ENCODE results near the gene NOX1.

The NOX1 gene

GRCh38 chrX:100874325-100874724 lies at the start of gene NOX1:
Gene NOX1, minus strand, starts transcription at chrX:100874359. Its CDS starts 220 bp downstream, at chrX:100874139.
- DNase-seq, result no peak

DNA sequence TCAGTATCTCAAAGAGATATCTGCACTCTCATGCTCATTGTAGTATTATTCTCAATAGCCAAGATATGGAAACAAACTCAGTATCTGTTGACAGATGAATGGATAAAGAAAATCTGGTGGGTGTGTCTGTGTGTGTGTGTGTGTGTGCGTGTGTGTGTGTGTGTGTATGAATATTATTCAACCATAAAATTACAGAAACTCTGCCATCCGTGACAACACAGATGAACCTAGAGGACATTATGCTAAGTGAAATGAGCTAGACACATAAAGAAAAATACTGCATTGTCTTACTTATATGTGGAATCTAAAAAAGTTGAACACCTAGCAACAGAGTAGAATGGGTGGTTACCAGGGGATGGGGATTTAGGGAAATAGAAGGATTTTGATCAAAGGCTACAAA lies 41.4 kb upstream of the NOX1 start:
- no peak for DNase-seq

- DNase-seq, result no peak
These were observed 39.0 kb upstream of the NOX1 start for GRCh38 chrX:100913111-100913510.

DNA sequence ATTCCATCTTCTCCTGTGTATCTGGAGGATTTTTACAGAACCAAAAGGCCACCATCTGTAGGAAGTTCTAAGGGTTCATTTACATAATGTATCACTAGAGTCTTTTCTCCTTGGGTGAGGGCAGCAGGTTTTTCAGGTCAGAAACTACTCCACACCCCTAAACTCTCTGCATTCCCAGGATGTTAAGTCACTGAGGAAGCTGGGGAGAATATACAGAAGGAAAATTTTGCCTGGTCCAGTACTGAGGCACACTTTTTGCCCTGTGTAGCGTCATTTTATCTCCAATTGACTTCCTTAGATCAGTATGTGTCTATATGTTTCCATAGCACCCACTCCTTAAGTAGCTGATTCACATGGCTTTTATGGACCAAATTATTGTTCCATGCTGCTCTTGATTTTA lies 37.6 kb upstream of the NOX1 start:
- no peak for DNase-seq

GRCh38 chrX:100905620-100906019 lies 31.5 kb upstream of the NOX1 start:
- no peak for DNase-seq

DNA sequence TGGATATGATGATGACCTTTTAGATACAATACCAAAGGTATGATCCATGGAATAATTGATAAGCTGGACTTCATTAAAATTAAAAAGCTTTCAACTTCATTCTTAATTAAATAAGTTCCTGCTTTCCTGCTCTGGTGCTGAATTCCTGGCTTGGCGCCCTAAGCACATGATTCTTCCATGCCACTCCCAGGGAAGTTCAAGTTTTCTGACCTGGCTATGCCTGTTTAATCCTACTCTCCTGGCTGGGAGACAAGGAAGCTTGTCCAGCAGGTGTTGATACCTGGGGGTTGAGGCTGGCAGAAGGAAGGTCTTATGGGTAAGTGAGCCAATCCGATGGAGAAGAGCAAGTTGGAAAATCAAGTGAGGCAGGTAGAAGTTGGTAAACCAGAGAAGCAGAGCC lies 30.3 kb upstream of the NOX1 start:
- no peak for DNase-seq

- no peak for DNase-seq
These were observed 21.4 kb upstream of the NOX1 start for GRCh38 chrX:100895365-100896075.

- DNase-seq, result no peak
These were observed 9.5 kb upstream of the NOX1 start for GRCh38 chrX:100883654-100884053.

DNA sequence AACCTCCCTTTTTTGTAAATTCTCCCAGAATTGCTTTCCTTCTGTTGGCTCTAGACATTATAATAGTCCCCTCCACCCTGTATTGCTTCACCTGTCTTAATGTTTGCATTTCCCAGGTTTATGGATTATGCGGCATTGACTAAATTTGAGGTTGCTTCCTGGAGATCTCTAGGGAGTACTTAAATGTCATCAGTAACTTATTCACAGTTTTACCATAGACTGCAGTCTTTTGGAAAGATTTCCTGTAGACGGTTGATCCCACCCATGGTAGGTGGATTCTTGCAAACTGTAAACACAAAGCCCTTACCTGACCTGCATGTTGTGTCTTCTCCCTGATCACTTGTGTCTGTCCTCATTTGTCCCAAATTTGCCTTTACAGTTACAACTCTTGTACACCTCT lies 6.2 kb upstream of the NOX1 start:
- no peak for DNase-seq

DNA sequence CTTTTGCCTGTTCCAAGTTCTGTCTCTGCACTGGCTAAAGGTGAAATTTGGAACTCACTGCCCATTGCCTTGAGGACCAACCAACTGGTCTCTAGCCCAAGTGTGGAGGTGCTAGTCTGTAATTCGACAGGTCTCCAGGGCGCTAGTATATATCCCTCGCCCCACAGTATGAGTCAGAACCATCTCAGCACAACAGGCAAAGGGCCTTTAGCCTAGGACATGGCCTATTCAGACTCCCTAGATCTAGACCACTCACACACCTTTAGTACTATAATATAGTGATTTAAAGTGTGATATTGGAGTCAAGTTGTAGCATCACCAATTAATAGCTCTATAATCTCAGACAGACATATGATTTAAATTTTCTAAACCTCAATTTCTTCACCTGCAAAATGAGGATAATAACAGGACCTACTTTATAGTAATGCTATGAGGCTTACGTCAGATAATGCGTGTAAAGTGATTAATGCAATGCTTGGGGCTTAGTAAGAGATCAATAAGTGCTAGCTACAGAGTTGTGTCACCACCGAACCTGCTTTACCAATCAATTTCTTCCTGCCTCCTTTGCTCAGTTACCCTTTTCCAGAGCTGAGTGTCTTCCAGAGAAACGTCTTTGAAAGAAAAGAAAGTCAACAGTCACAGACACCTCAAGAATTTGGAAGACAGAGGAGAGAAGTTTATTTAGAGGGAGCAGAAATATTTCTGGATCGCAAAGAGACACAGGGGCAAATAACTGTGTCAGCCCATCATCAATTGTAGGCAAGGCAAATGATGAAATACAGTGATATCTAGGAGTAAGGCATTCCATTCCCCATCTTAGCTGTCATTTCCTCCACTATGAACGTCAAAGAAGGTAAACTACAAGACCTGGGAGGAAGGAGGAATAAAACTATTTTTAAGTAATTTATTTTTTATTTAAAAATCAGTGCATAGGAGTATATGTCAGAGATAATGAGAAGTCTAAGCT lies 2.3 kb downstream of the NOX1 start:
- DNase-seq, result no peak

DNA sequence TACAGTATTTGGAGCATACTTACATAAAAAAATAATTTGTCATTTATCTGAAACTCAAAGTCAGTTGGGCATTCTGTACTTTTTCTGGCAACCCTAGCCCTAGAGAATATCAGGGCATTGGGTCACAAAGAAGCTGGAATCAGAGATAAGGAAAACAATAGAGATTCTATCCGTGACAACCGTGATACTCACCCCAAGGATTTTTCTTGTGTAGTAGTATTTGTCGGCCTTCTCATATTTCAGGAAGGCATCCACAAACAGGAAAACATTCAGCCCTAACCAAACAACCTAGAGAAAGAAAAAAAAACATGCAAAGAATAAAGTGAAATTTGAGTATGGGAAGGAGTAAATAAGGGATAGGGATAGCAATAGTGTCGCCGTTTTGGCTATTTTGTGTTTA lies 3.6 kb downstream of the NOX1 start:
- DNase-seq, result no peak

GRCh38 chrX:100868273-100868672 lies 5.9 kb downstream of the NOX1 start:
- DNase-seq, result no peak

- DNase-seq, result no peak
These were observed 9.3 kb downstream of the NOX1 start for GRCh38 chrX:100864657-100865391.

GRCh38 chrX:100863326-100863864 lies 10.8 kb downstream of the NOX1 start:
- no peak for DNase-seq

- no peak for DNase-seq
These were observed 21.3 kb downstream of the NOX1 start for GRCh38 chrX:100852810-100853209.

DNA sequence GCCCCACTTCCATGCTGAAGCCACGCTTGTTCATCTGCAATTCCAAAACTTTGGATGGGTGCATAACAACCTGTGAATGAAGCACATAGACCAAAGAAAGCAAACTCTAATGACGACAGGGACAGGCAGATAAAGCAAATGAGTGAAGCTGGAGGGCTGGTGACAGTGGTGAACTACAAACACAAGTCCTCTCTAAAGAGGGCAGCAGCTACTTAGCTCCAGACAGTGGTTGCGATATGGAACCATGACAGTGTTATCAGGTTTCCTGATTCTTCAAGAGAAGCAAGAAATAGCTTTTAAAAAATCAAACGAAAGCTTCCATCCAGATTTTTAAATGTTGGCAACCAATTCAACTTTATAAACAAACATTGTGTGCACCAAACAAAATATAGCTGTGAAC lies 23.8 kb downstream of the NOX1 start:
- no peak for DNase-seq

DNA sequence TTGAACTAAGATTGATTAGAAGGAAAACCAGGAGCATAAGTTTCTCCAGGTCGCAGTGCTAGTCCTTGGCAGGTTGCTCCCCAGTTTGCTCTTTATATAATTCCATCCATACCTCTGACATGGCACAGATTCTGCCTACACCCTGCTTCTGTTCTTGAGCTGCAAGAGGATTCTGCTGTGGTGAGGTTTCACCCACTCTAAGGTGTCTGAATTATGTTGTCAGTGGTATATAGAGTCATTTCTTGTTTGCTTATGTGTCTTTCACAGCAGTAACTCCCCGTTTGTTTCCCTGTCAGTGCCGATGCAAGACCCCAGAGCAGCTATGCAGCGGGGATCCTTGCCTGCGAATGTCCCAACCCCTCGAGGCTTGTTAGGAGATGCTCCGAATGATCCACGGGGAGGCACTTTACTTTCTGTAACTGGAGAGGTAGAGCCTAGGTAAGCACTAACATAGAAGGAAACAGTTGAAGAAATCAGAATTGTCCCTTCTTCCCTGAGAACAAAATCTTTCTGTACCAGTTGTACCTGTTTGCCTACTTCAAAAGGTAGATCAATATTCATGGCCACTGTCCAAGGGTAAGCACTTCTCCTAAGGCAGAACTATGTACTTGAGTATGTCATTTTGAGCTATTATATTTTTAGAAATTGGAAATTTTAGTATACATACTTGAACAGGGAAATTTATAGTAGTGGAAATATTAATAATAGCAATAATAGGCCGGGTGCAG lies 42.8 kb downstream of the NOX1 start:
- no peak for DNase-seq

- no peak for DNase-seq
These were observed 43.6 kb downstream of the NOX1 start for GRCh38 chrX:100830547-100830946.

DNA sequence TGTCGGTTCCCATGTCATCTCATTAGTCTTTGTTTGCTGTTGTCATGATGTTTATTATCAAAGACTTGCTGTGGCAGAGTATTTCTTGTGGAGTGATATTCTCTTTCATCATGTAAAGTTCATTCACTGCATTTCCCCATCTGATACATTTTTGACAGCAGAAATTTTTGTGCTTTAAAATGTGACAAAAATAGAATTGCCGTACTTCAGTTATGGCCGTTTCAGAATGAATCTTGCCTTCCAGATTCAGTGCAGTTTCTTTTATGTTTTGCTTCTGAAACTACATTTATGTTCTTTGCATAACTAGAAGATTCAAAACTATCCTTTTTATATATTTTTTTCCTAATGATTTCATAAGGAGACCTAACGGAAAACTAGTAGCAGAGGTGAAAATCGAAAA lies 44.0 kb downstream of the NOX1 start:
- no peak for DNase-seq

- no peak for DNase-seq
These were observed 44.4 kb downstream of the NOX1 start for GRCh38 chrX:100829730-100830129.

DNA sequence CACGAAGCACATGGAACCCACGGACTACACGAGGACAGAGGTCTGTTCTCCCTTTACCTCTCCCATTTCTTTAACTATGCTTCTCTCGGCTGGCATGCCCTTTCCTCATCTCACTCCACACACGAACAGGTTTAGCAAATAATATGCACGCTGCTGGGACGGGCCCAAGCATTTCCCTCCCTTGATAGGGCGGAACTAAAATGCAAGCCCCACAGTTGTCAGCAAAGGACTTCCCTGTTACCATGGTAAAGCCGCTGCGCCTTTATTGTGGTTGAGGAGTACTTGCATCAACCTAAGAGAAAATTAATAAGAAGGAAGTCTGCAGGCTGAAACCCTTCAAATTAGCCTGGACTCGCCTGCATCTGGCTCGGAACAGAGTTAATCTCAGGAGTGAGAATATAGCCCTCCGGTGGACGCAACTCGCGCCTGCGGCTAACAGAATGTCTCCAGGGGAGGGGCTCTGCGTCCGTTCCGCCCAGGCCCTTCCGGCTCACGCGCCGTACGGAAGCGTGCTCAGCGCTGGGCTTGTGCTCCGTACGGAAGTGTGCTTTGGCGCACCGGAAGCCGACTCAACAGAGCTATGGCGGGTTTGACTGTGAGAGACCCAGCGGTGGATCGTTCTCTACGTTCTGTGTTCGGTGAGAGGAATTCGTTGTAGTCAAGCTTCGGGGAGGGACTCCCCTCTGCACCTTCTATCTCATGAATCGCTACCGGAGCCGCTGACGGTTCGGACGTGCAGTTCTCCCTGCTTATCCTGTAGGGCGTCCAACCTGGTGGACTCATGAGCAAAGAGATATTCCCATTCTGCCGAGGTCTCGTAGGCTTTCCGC lies 54.1 kb downstream of the NOX1 start, which contains the start of gene CSTF2:
CSTF2 (plus strand) TSS at position 555 of the 830 bp plus-strand sequence; CDS start at position 581, 26 bp downstream.
- peak; percentile 75 for DNase-seq

DNA sequence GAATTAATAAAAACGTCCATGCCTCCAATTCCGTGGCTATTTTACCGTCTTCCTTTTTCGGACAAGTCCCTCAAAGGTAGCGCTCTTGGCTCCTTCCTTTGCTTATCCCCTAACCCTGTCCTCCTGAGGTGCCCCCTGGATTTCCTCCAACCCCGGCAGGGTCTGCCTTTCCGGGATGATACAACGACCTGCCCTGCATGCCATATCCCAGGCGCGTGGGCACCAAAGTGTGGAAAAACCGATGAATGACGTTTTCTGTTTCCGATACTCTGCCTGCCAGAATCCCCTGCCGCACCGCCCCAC lies 54.7 kb downstream of the NOX1 start:
- DNase-seq, result no peak

Data from activated CD4-positive, CD25-positive, alpha-beta regulatory T cell treated with anti-CD3 and anti-CD28 coated beads, Interleukin-2, amount 50 U/mL, for 72 hours (primary cell).